Stimulated activated CD4-positive, alpha-beta T cell treated with anti-CD3 and anti-CD28 coated beads, TNF-alpha, amount 100 ng/mL, for 4 hours (primary cell): ENCODE results near the gene KIRREL3.

Experiments
- DNase-seq, 3 experiments: peaks; one replicate each; pipeline ENCODE4 v3.0.0-alpha.2; 2020; ENCODE audit warnings: low read depth in 3 of 3

KIRREL3 gene

GRCh38 chr11:126739499-126740145 is 260.9 kb downstream of the KIRREL3 start:
- no peak for DNase-seq

- DNase-seq = no peak
These were observed 262.1 kb downstream of the KIRREL3 start for GRCh38 chr11:126738295-126739031.

- no peak for DNase-seq
These were observed 263.6 kb downstream of the KIRREL3 start for GRCh38 chr11:126736682-126737572.

- no peak for DNase-seq
These were observed 265.8 kb downstream of the KIRREL3 start for GRCh38 chr11:126734752-126735151.

GRCh38 chr11:126733685-126734084 is 266.9 kb downstream of the KIRREL3 start:
- no peak for DNase-seq

GRCh38 chr11:126732981-126733380 is 267.6 kb downstream of the KIRREL3 start:
- DNase-seq = no peak

- no peak for DNase-seq
These were observed 268.9 kb downstream of the KIRREL3 start for GRCh38 chr11:126731576-126732142.

GRCh38 chr11:126727381-126727780 is 273.2 kb downstream of the KIRREL3 start:
- DNase-seq = no peak

GRCh38 chr11:126725521-126725920 is 275.0 kb downstream of the KIRREL3 start:
- DNase-seq = no peak

GRCh38 chr11:126725043-126725442 is 275.5 kb downstream of the KIRREL3 start:
- DNase-seq = no peak

- DNase-seq = no peak
These were observed 276.9 kb downstream of the KIRREL3 start for GRCh38 chr11:126723665-126724045.

GRCh38 chr11:126722956-126723664 is 277.5 kb downstream of the KIRREL3 start:
- no peak for DNase-seq

- no peak for DNase-seq
These were observed 278.4 kb downstream of the KIRREL3 start for GRCh38 chr11:126722006-126722736.

GRCh38 chr11:126720539-126721235 is 279.9 kb downstream of the KIRREL3 start:
- DNase-seq = no peak

- no peak for DNase-seq
These were observed 280.8 kb downstream of the KIRREL3 start for GRCh38 chr11:126719740-126720139.

- DNase-seq = no peak
These were observed 282.3 kb downstream of the KIRREL3 start for GRCh38 chr11:126718276-126718675.

GRCh38 chr11:126716456-126717083 is 284.0 kb downstream of the KIRREL3 start:
- DNase-seq = no peak

GRCh38 chr11:126713806-126714205 is 286.8 kb downstream of the KIRREL3 start:
- no peak for DNase-seq

GRCh38 chr11:126711977-126712625 is 288.5 kb downstream of the KIRREL3 start:
- no peak for DNase-seq
